ENCODE data around the gene KCND3.

KCND3 gene

DNA sequence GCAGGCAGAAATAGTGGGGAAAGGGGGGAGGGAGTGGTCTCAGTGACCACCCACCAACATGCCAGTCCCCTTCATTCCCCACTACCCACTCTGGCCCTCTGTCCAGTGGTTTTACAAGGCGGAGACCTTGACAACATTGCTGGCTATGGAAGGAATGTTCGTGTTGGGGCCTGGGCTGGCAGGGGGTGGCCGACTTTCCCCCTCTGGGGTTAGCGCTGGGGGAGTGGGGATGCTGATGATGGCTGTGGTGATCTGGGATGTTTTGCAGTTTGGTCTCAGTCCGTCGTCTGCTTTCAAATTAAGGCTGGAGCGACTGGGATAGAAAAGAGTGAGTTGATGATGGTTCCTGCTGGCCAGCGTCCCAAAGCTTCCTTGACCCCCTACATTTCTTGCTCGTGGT lies 213.5 kb downstream of the KCND3 start:
- H3K4me3 ChIP-seq (ENCODE audit: low read depth, low read length): no peak overlapping the region
- TF ChIP-seq, protein P1, sequence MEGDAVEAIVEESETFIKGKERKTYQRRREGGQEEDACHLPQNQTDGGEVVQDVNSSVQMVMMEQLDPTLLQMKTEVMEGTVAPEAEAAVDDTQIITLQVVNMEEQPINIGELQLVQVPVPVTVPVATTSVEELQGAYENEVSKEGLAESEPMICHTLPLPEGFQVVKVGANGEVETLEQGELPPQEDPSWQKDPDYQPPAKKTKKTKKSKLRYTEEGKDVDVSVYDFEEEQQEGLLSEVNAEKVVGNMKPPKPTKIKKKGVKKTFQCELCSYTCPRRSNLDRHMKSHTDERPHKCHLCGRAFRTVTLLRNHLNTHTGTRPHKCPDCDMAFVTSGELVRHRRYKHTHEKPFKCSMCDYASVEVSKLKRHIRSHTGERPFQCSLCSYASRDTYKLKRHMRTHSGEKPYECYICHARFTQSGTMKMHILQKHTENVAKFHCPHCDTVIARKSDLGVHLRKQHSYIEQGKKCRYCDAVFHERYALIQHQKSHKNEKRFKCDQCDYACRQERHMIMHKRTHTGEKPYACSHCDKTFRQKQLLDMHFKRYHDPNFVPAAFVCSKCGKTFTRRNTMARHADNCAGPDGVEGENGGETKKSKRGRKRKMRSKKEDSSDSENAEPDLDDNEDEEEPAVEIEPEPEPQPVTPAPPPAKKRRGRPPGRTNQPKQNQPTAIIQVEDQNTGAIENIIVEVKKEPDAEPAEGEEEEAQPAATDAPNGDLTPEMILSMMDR (IDR thresholded peaks at IDR 0.05; ENCODE audit: borderline replicate concordance, insufficient read depth, low read depth, low read length): no peak

DNA sequence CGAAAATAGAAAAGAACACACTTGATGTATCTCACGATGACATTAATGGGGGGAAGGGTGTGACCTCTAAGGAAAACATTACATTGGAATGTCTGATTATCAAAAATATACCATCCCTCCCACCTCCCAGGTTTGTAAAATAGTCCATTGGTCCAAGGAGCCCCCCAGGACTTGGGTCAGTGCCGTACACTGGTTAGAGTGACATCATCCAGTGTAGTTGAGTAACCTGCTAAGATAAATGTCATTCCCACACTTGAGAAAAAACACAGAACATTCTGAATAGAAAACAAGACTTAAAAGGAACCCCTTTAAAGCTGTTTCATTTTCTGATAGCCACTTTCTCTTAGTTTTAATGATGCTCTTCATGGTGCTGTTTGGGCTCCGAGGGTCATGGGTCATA lies 218.6 kb downstream of the KCND3 start:
- TF ChIP-seq, protein P1 (IDR thresholded peaks at IDR 0.05; ENCODE audit: borderline replicate concordance, insufficient read depth, low read depth, low read length): no peak
- no peak overlapping the region for H3K4me3 ChIP-seq (ENCODE audit: low read depth, low read length)

DNA sequence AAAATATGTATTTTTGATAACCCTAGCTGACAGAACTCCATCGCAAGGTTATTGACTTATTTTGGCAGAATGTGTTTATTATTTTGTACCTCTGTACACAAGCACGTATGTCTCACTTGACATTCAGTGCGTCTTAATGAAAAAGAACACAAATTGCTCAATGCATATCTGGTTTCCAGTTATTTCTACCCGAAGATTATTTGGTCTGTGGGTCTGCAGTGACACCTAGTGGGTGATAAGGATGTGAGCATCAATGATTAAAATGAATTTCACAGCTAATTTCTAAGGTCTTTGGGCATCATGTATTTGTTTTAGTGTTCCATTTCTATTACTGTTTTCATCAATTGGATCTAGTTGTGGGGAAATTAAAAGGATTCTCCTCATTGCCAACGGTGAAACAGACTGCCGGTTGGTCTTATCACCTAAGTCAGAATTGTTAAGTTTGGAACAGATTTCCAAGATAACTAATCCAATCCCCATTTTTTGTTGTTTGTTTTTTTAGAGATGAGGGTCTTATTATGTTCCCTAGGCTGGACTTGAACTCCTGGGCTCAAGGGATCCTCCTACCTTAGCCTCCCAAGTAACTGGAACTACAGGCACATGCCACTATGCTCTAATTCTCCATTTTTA lies 219.8 kb downstream of the KCND3 start:
- TF ChIP-seq, protein P1 (IDR thresholded peaks at IDR 0.05; ENCODE audit: borderline replicate concordance, insufficient read depth, low read depth, low read length): peak; percentile 51; the same call in 1 of the 2 replicates
- no peak overlapping the region for H3K4me3 ChIP-seq (ENCODE audit: low read depth, low read length)

DNA sequence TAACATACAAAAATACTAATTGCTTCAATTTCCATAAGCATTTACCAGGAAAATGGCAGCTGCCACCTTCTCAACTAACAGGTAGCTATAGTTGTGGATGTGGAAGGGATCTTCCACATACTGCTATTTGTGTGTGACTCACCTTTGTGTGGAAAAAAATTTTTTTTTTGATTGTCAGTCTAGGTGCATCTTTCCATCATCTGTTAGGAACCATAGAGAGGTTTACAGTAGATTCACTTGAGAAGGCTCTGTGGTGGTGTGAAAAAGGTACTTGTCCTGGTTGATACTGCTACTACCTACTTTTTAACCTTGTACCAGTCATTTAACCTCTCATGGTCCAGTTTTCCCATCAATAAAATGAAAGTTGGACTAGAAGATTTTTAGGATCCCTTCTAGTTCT lies 220.8 kb downstream of the KCND3 start:
- TF ChIP-seq, protein P1 (IDR thresholded peaks at IDR 0.05; ENCODE audit: borderline replicate concordance, insufficient read depth, low read depth, low read length): no peak
- H3K4me3 ChIP-seq (ENCODE audit: low read depth, low read length): no peak overlapping the region

DNA sequence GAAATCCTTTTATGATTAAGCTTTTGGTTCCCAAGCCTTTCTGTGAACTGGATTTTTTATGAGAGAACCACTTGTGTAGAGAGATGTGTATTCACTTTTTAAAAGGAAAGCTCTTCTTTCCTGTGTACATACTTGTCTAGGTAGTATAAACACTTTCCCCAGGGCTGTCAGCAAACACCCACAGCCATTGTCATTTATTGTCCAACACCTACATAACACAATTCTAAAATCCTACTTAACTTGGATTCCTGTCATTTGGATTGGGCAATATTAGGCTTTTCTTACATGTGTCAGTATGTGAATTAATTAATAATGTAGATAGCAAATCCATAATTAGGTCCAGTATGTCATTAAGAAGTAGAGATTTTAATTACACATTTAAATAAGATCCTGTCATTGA lies 221.4 kb downstream of the KCND3 start:
- TF ChIP-seq, protein P1 (IDR thresholded peaks at IDR 0.05; ENCODE audit: borderline replicate concordance, insufficient read depth, low read depth, low read length): no peak

DNA sequence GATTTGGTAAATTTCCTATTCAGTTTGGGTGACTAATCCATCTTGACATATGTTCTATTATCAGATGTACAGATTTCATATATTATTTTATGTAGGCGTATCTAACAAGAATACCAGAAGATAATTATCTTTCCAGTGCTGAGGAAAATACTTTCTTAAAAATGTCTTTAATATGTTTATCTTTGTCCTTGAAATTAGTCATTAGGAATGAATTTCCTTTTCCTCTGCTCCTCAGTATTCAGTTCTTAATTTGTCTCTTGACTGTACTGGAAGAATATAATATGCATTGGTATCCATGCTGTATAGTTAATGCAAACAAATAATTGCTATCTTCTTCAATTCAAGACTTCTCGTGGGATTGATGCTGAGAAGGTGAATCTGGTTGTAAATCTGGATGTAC lies 227.1 kb downstream of the KCND3 start:
- TF ChIP-seq, protein P1 (IDR thresholded peaks at IDR 0.05; ENCODE audit: borderline replicate concordance, insufficient read depth, low read depth, low read length): no peak

More for the DNA sequence above, 221.4 kb downstream of the KCND3 start:
- H3K4me3 ChIP-seq (ENCODE audit: low read depth, low read length): no peak overlapping the region

DNA sequence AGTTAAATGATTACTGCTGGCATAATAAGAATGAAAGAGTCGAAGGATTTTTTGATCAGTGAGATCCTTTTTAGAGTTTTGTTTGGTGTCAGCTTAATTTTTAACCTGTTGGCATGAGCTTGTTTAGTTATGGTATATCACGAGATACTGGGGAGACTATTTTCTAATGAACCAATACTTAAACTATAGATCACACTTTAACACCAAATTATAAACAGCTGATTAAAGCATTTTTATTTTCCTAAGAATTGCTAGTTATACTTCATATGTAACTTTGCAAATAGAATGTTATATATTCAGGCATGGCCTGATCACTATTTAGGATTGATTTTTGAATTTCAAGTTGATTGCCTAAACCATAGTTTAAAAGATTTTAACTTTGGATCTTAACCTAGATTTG lies 227.8 kb downstream of the KCND3 start:
- H3K4me3 ChIP-seq (ENCODE audit: low read depth, low read length): no peak overlapping the region
- TF ChIP-seq, protein P1 (IDR thresholded peaks at IDR 0.05; ENCODE audit: borderline replicate concordance, insufficient read depth, low read depth, low read length): no peak

More for the DNA sequence above, 227.1 kb downstream of the KCND3 start:
- no peak overlapping the region for H3K4me3 ChIP-seq (ENCODE audit: low read depth, low read length)

All from GM12875 (cell line).